Activated CD4-positive, alpha-beta T cell treated with anti-CD3 and anti-CD28 coated beads, Interleukin-2, amount 10 ng/mL, durations not matched to agents 7 days and 5 days (primary cell): ENCODE data around the gene PLSCR5. TPM values are rescaled to one million over a fixed set of nuclear protein-coding genes. Genes with fewer than 3 reads are reported as not detected.

ENCODE experiments used
- CTCF ChIA-PET: fragments of 350-600 bp; sonication (Branson Sonifier 250); formaldehyde crosslinking; loops from one replicate; lab custom pipeline; 2021; ENCODE audit warnings: antibody characterized with exemption; lab: Charles Lee
- POLR2A ChIA-PET: fragments of 350-600 bp; sonication (Branson Sonifier 250); formaldehyde crosslinking; loops from one replicate; lab custom pipeline; 2021; ENCODE audit warnings: antibody characterized with exemption; lab: Charles Lee
- DNase-seq: peaks from one replicate; pipeline ENCODE4 v3.0.0-alpha.2; 2020
- H3K27ac Mint-ChIP-seq: one replicate; pipeline ENCODE4 v1.8.0; 2021; ENCODE audit warnings: mild to moderate bottlenecking, moderate library complexity, mixed read lengths
- H3K27me3 Mint-ChIP-seq: one replicate; pipeline ENCODE4 v1.8.0; 2021; ENCODE audit warnings: mixed read lengths
- H3K36me3 Mint-ChIP-seq: one replicate; pipeline ENCODE4 v1.8.0; 2021; ENCODE audit warnings: low read depth, mixed read lengths
- H3K4me1 Mint-ChIP-seq: one replicate; pipeline ENCODE4 v1.8.0; 2021; ENCODE audit warnings: mixed read lengths
- H3K4me3 Mint-ChIP-seq: one replicate; pipeline ENCODE4 v1.8.0; 2021; ENCODE audit warnings: mild to moderate bottlenecking, moderate library complexity, mixed read lengths
- H3K9me3 Mint-ChIP-seq: one replicate; pipeline ENCODE4 v1.8.0; 2021; ENCODE audit warnings: mixed read lengths
- total RNA-seq, 2 experiments: library from RNA; stranded (reverse); gene quantifications; one replicate each; pipeline ENCODE4 v1.2.3, GENCODE V29; 2021

The PLSCR5 gene
- total RNA-seq, 2 experiments from 2014 or later = not detected

DNA sequence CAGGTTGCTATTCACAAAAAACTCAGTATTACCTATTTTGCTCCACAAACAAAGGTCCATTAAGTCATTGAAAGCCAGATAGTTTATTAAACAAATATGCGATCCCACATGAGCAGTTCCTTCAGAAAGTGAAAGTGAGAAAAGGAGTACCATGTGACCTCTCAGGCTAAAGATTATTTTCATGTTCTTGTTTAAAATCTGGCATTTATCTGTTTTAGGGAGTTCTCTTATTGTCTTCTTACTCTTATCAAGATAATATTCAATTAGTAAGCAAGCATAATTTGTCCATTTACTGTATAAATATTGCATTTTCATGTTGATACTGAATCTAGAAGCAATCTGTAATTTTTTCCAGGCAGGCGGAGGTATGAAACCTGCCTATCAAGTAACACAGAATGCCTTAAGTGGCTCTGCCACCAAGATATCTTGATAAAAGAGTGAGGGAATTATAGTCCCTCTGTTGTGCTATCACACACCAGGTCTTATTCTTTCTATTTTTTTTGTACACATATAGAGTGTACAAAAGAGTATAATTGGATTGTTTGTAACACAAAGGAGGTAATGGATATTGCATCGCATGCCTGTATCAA is 20.1 kb upstream of the PLSCR5 start:
- ChIA-PET POLR2A (no interaction called here), CTCF (no interaction called here)
- no peak overlapping the region for H3K4me3 Mint-ChIP-seq

DNA sequence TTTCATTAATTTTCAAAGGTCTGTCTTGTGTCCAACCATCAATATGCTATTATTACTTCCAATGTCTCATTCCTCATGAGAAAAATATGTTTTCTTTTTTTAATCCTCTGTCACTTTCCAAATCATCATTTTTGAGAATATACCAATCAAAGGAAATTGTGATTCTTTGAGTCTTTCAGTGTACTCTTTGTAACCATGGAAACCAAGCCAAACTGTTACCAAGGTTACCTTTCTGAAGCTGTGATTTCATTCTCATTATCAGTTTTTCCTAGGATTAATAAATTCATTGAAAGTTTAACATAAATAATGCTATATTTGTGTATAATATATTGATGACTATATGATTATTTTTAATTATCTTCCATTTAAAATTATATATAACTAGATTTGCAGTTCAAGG is 16.6 kb upstream of the PLSCR5 start:
- no peak overlapping the region for H3K4me3 Mint-ChIP-seq
- POLR2A ChIA-PET = no interaction called here
- H3K36me3 Mint-ChIP-seq = no peaks in the 10 kb centered on the region
- H3K4me1 Mint-ChIP-seq = peaks cover 7% of the 10 kb centered on the region
- DNase-seq = no peak
- CTCF ChIA-PET = no interaction called here
- no peak overlapping the region for H3K27ac Mint-ChIP-seq
- H3K27me3 Mint-ChIP-seq = peaks cover 10% of the 10 kb centered on the region
- H3K9me3 Mint-ChIP-seq = no peaks in the 10 kb centered on the region

More for the DNA sequence above, 20.1 kb upstream of the PLSCR5 start:
- H3K36me3 Mint-ChIP-seq = no peaks in the 10 kb centered on the region
- DNase-seq = no peak
- no peaks in the 10 kb centered on the region for H3K9me3 Mint-ChIP-seq
- H3K27ac Mint-ChIP-seq = peak overlapping the region; percentile 9
- peaks cover 2% of the 10 kb centered on the region for H3K27me3 Mint-ChIP-seq
- H3K4me1 Mint-ChIP-seq = peaks cover 7% of the 10 kb centered on the region

DNA sequence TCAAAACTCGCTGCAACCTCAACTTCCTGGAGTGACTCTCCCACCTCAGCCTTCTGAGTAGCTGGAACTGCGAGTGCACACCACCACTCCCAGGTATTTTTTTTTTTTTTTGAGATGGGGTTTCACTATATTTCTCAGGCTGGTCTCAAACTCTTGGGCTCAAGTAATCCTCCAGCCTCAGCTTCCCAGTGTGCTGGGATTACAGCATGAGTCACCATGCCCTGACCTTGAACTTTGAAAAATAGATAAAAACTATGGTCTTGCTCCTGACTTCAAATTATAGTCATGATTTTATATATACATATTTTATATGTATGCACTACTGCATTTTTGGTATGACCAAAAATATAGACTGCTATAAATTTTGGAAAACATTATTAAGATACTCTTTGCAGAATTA is 6.9 kb upstream of the PLSCR5 start:
- DNase-seq = no peak
- H3K36me3 Mint-ChIP-seq = no peaks in the 10 kb centered on the region
- no peaks in the 10 kb centered on the region for H3K9me3 Mint-ChIP-seq
- no peak overlapping the region for H3K27ac Mint-ChIP-seq
- ChIA-PET CTCF (no interaction called here), POLR2A (no interaction called here)
- H3K27me3 Mint-ChIP-seq = peaks cover 7% of the 10 kb centered on the region
- no peak overlapping the region for H3K4me3 Mint-ChIP-seq
- H3K4me1 Mint-ChIP-seq = no peaks in the 10 kb centered on the region

DNA sequence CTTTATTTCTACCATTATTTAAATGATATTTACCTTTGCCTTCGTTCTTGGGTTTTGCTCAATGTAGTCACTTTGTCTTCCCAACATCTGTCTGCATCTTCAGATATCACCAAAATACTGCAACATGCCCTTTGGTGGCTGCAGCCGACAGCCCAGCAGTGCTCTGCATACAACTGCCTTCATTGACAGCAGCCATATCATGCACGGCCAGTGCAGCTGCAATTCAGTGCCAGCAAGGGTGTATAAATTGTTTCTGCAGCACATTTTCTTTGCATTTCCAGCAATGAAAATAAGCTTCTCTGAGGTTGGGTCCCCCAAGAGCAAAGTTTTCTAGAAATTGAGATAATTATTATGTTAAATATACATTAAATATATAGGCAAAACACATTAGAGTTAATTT is 6.0 kb upstream of the PLSCR5 start:
- no peak overlapping the region for H3K4me3 Mint-ChIP-seq
- H3K36me3 Mint-ChIP-seq = no peaks in the 10 kb centered on the region
- no peak overlapping the region for H3K27ac Mint-ChIP-seq
- H3K27me3 Mint-ChIP-seq = peaks cover 13% of the 10 kb centered on the region
- POLR2A ChIA-PET = no interaction called here
- no peaks in the 10 kb centered on the region for H3K9me3 Mint-ChIP-seq
- CTCF ChIA-PET = no interaction called here
- no peak for DNase-seq
- no peaks in the 10 kb centered on the region for H3K4me1 Mint-ChIP-seq

DNA sequence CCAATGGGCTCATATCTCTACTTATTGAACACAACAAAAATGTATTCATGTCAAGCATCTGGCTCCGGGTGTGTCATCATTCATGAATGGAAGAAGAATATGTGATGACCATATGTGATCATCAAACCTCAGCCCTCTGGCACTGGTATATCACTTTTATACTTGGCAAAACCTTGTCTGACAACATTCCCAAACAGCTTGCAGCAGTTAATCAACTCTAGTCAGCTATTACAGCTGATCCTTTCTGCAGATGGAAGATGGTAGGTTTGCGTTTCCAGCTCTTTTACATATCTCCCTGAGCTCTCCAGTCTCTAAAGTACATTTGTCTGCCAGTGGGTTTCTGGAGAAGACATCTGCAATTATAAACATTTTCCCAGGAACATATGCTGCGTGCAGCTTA is 6.6 kb downstream of the PLSCR5 start:
- no peak overlapping the region for H3K27ac Mint-ChIP-seq
- no peaks in the 10 kb centered on the region for H3K4me1 Mint-ChIP-seq
- POLR2A ChIA-PET = no interaction called here
- DNase-seq = no peak
- CTCF ChIA-PET = no interaction called here
- no peak overlapping the region for H3K4me3 Mint-ChIP-seq
- no peaks in the 10 kb centered on the region for H3K36me3 Mint-ChIP-seq
- H3K9me3 Mint-ChIP-seq = no peaks in the 10 kb centered on the region
- H3K27me3 Mint-ChIP-seq = peaks cover 19% of the 10 kb centered on the region

DNA sequence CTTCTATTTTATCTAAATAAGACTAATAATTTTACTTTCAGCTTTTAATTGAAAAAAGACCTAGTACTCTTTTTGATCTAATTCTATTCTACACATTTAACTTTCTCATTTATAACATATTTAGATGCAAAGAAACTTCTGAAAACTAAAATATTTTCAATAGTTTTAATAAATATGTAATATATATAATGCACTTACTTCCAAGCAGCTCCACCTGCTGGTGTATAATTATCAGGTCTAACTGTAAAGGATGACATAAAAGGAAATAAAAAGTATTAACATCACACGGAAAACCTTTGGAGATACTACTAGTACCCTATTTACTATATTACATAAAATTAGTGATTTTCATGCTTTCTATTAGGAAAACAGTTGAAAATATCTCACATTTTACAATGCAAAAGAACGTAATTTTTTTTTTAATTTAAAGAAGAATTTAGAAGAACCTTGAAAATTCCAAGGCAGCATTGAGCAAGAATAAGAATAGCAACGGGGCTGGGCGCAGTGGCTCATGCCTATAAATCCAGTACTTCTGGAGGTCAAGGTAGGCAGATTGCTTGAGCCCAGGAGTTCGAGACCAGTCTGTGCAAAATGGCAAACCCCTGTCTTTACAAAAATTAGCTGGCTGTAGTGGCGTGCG is 10.2 kb downstream of the PLSCR5 start:
- ChIA-PET POLR2A (no interaction called here), CTCF (no interaction called here)
- H3K4me3 Mint-ChIP-seq = no peak overlapping the region
- DNase-seq = peak; percentile 14
- no peaks in the 10 kb centered on the region for H3K36me3 Mint-ChIP-seq
- H3K4me1 Mint-ChIP-seq = no peaks in the 10 kb centered on the region
- no peak overlapping the region for H3K27ac Mint-ChIP-seq
- no peaks in the 10 kb centered on the region for H3K9me3 Mint-ChIP-seq
- peaks cover 16% of the 10 kb centered on the region for H3K27me3 Mint-ChIP-seq

DNA sequence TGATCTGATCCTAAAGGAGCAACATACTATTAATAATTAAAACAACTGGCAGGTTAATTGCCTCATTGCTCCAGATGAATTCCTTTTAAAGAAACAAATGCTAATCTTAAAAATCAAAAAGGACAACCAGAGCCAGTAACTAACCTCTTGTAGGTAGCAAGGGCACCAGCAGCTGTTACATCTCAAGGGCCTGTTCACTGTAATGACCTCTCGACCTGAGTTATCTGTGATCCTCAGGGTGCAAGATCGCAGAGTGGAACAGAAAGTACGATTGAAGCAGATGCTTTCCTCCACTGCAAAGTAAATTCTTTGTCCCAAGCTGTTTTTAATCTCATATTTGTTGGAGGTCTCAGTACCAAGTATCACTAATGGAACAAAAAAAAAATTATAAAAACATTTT is 11.4 kb downstream of the PLSCR5 start:
- ChIA-PET CTCF (interaction anchor here (0.6 kb wide), 1 partner anchor 605 kb away, joined by 3 read pairs; no protein-coding TSS in a partner anchor), POLR2A (no interaction called here)
- Mint-ChIP-seq H3K9me3 (no peaks in the 10 kb centered on the region), H3K36me3 (no peaks in the 10 kb centered on the region), H3K27me3 (peaks cover 25% of the 10 kb centered on the region), H3K4me3 (no peak overlapping the region), H3K27ac (no peak overlapping the region), H3K4me1 (no peaks in the 10 kb centered on the region)
- DNase-seq = no peak

DNA sequence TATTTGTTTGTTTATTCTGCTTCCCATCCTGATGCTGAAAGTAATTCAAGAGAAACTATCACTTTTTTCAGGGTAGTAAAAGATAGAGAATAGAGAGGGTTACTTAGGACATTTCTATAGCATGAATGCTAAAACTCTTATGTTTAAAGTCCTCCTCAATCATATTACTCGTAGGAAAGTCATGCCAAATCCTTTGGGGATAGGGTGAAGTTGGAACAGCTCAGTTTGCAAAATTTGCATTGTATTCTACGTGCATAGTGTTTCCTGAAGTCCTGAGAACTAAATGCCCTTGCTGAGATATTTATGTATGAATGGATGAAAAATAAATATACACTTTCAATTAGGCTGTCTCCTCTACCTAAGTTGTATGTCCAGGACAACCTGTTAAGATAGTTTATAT is 14.6 kb downstream of the PLSCR5 start:
- Mint-ChIP-seq H3K4me3 (no peak overlapping the region), H3K27ac (no peak overlapping the region), H3K4me1 (no peaks in the 10 kb centered on the region), H3K36me3 (no peaks in the 10 kb centered on the region), H3K27me3 (peaks cover 28% of the 10 kb centered on the region), H3K9me3 (no peaks in the 10 kb centered on the region)
- POLR2A ChIA-PET = no interaction called here
- CTCF ChIA-PET = no interaction called here
- no peak for DNase-seq

DNA sequence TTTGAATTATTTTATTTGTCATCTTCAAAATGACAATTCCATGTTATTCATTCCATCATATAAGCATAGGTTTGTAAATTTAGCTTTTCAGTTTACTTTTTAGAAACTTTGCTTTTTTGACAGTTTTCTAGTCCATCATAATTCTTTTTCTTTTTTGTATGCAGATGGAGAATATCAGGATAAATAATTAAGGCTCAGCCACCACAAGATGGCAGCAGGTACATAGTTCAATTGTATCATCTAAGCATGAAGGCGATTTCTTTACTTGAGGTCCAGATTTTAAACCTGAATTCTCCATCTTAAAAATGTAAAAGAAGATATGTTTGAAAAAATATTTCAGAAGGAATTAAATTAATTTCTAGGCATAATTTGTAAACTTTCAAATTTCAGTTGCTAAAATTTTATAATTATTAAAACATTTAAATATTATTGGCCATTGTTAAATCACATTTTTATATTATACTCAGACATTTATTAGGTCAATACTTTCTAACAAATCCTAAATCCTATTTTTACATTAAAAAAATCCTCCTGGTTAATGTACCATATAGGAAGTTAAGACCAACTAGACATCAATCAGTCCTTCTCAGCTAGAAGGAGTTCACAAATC is 15.1 kb downstream of the PLSCR5 start:
- POLR2A ChIA-PET = no interaction called here
- DNase-seq = peak; percentile 39
- Mint-ChIP-seq H3K27me3 (peaks cover 31% of the 10 kb centered on the region), H3K4me1 (no peaks in the 10 kb centered on the region), H3K36me3 (no peaks in the 10 kb centered on the region), H3K27ac (no peak overlapping the region), H3K9me3 (no peaks in the 10 kb centered on the region), H3K4me3 (no peak overlapping the region)
- CTCF ChIA-PET = no interaction called here

DNA sequence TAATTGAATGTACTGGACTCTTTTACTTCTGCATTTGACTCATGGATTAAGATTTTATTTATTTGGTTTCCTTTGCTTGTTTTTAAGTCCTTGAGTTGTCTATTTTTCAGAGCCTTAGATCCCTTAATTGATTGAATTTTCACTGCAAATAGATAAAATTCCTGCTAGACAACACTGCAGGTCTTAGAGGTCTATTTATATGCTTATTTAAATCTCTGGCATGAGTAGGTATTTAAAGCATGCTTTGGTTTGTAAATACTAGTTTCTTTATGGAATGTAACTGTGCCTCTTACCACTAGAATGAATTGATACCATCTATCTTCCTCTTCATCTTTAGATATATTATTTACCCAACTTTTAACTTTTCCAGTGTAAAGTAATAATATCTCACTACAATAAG is 20.0 kb downstream of the PLSCR5 start:
- CTCF ChIA-PET = no interaction called here
- H3K27ac Mint-ChIP-seq = no peak overlapping the region
- peaks cover 6% of the 10 kb centered on the region for H3K9me3 Mint-ChIP-seq

DNA sequence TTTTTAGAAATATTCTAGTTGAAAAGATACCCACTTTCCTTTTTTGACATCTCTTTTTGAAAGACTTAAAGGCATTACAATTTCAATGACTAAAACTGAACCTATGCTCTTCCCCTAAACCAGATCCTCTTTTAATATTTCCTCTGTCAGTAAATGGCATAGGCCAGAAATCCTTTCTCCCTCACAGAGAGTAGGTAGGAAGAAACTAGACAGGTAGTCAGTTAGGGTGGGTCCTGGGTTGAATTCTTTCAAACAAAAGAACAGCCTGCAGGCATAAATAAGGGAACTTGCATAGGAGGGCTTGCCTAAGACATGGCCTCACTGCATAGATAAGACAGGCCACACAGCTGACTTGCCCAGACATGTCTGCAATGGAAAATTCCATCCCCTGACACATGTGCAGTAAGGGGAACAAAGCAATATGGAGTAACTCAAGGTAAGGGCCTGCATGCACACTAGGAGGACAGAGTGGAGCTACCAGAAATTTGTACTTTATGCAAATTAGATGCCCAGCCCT is 23.1 kb downstream of the PLSCR5 start:
- ChIA-PET CTCF (no interaction called here), POLR2A (no interaction called here)
- no peak overlapping the region for H3K4me3 Mint-ChIP-seq
- H3K27ac Mint-ChIP-seq = no peak overlapping the region
- no peak for DNase-seq
- peaks cover 21% of the 10 kb centered on the region for H3K27me3 Mint-ChIP-seq
- no peaks in the 10 kb centered on the region for H3K4me1 Mint-ChIP-seq
- peaks cover 2% of the 10 kb centered on the region for H3K36me3 Mint-ChIP-seq
- peaks cover 6% of the 10 kb centered on the region for H3K9me3 Mint-ChIP-seq

More for the DNA sequence above, 20.0 kb downstream of the PLSCR5 start:
- peaks cover 35% of the 10 kb centered on the region for H3K27me3 Mint-ChIP-seq
- POLR2A ChIA-PET = no interaction called here
- no peaks in the 10 kb centered on the region for H3K4me1 Mint-ChIP-seq
- peaks cover 2% of the 10 kb centered on the region for H3K36me3 Mint-ChIP-seq
- DNase-seq = no peak
- H3K4me3 Mint-ChIP-seq = no peak overlapping the region

DNA sequence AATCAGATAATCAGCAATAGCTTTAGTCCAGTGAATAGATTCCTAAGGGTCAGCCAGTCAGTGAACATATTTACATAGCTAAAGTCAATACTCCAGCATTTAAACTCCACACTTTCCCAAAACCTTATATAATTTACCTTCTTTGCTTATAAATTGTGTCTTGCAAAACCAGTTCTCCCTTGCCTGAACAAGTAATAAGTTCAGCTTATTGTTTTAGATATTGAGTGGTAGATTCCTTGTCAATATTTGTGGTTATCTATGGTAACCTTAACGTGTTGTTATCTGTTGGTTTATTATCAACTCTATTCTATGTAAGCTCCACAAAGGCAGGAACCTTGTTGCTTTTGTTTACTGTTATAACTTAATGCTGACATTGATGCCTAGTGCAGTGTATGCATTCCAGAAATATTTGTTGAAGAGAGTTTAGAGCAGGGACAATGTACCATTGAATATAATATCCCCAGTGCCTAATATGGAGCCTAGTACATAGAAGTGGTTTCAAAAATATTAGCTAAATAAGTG is 24.0 kb downstream of the PLSCR5 start:
- Mint-ChIP-seq H3K36me3 (peaks cover 2% of the 10 kb centered on the region), H3K9me3 (peaks cover 6% of the 10 kb centered on the region), H3K27ac (no peak overlapping the region), H3K27me3 (peaks cover 15% of the 10 kb centered on the region), H3K4me3 (no peak overlapping the region), H3K4me1 (no peaks in the 10 kb centered on the region)
- CTCF ChIA-PET = interaction anchor here (0.9 kb wide), 1 partner anchor 366 kb away, joined by 3 read pairs; no protein-coding TSS in a partner anchor
- POLR2A ChIA-PET = no interaction called here
- no peak for DNase-seq

DNA sequence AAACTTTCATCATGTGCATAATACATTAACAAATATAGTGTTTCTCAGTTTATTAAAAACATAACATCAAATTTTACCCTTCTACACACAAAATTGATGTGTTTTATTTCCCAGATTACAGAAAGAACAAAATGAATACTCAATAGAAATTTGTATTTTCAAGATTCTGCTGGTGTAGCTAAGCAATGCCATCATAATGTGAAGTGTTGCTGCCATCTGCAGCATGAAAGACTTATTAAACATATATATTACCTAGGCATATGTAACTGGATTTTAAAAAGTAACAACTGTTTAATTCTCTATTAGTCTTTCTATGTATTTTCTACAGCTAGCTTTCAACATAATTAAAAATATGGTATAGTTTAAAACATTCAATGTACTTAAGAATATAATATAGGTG is 27.5 kb downstream of the PLSCR5 start:
- DNase-seq = peak; percentile 51
- ChIA-PET POLR2A (no interaction called here), CTCF (interaction anchor here (1.0 to 1.6 kb wide), 3 partner anchors 9 to 389 kb away, joined by 3 to 4 read pairs (median 4); no protein-coding TSS in a partner anchor)
- no peaks in the 10 kb centered on the region for H3K4me1 Mint-ChIP-seq
- peaks cover 9% of the 10 kb centered on the region for H3K27me3 Mint-ChIP-seq
- no peak overlapping the region for H3K4me3 Mint-ChIP-seq
- H3K36me3 Mint-ChIP-seq = peaks cover 2% of the 10 kb centered on the region
- H3K9me3 Mint-ChIP-seq = peaks cover 2% of the 10 kb centered on the region
- H3K27ac Mint-ChIP-seq = no peak overlapping the region
